GM12865 (cell line): ENCODE measurements around the gene GSTM5.

ENCODE experiments used
- DNase-seq: peaks from one replicate; pipeline ENCODE4 v3.0.0; 2010; ENCODE audit warnings: low read depth
- H3K4me3 ChIP-seq: 2 replicates; pipeline ENCODE4 v1.5.1; 2011; ENCODE audit warnings: mild to moderate bottlenecking, low read depth, low read length, control low read depth
- TF ChIP-seq, protein P1 (sequence below): IDR thresholded peaks from 2 replicates; pipeline ENCODE4 v1.5.1; 2011; ENCODE audit warnings: low read length, control low read depth, low read depth, inconsistent platforms; ENCODE audit not compliant: insufficient read depth; ENCODE audit errors: missing control alignments

Gene GSTM5

DNA sequence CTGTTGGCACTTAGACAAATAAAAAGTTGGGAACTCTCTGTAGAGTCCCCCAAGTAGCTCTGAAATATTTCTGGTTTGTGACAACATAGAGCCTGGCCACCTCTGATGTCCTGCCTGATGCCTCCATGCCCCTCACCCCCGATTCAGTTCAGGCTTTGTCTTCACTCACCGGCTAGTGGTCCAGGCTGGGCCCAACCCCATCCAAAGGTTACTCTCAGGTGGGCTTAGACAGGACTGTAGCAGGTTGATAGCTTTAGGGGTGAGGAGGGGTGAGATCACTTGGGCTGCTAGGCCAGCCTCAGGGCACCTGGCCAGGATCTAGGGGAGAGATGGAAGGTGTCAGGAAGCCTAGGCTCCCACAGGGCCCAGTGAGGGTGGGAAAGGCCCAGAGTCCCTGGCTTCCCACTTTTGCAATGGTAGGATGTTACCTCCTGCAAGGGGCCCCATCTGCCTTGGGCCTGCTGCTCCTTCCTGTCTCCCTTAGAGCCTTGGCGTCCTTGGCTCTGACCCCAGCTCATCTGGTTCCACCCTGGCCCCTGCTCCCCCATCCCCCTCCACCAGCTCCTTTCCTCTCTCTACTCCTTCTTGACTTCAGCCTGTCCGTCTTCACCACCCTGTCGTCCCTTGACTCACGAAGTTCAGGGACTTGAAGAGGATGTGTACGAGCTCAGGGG is 44.9 kb downstream of the GSTM5 start:
- H3K4me3 ChIP-seq = no peak overlapping the region
- TF ChIP-seq, protein P1, sequence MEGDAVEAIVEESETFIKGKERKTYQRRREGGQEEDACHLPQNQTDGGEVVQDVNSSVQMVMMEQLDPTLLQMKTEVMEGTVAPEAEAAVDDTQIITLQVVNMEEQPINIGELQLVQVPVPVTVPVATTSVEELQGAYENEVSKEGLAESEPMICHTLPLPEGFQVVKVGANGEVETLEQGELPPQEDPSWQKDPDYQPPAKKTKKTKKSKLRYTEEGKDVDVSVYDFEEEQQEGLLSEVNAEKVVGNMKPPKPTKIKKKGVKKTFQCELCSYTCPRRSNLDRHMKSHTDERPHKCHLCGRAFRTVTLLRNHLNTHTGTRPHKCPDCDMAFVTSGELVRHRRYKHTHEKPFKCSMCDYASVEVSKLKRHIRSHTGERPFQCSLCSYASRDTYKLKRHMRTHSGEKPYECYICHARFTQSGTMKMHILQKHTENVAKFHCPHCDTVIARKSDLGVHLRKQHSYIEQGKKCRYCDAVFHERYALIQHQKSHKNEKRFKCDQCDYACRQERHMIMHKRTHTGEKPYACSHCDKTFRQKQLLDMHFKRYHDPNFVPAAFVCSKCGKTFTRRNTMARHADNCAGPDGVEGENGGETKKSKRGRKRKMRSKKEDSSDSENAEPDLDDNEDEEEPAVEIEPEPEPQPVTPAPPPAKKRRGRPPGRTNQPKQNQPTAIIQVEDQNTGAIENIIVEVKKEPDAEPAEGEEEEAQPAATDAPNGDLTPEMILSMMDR = no peak
- no peak for DNase-seq

DNA sequence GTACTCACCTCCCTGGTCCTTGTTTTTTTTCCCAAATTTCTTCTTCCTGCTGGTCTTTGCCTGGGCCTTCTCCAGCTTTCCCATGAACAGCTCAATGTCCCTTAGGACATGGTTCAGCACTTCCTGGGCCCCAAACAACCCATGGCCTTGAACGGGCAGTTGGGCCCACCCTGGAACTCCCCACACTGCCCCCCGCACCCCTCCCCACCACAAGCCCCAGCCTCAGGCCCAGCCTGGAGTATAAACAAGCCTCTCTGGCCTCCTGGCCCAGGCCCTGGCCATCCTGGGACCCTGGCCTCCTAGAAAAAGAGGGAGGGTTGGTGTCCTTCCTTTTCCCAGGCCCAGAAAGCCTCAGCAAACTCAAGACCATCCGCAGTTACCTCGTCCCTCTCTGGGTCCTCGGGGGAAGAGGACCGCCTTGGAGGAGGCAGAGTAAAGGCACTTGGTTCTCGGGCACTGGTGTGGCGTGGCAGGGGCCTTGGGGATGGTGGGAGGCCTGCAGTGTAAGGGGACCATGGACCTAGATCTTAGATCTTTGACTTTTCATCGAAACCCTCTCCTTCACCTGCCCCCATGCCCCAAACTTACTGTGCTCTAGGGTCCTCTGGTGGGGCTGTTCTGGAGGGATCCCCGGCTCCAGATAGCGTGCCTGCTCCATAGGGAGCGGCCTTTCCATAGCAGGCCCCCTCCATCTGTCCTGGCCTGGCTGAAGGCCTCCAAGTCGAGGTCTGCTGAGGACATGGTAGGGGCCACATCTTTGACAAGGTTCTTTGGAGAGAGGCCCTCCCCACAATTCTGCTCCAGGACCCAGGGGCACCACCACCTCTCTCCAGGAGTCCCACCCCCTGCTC is 46.1 kb downstream of the GSTM5 start:
- no peak overlapping the region for H3K4me3 ChIP-seq
- TF ChIP-seq, protein P1 = no peak

DNA sequence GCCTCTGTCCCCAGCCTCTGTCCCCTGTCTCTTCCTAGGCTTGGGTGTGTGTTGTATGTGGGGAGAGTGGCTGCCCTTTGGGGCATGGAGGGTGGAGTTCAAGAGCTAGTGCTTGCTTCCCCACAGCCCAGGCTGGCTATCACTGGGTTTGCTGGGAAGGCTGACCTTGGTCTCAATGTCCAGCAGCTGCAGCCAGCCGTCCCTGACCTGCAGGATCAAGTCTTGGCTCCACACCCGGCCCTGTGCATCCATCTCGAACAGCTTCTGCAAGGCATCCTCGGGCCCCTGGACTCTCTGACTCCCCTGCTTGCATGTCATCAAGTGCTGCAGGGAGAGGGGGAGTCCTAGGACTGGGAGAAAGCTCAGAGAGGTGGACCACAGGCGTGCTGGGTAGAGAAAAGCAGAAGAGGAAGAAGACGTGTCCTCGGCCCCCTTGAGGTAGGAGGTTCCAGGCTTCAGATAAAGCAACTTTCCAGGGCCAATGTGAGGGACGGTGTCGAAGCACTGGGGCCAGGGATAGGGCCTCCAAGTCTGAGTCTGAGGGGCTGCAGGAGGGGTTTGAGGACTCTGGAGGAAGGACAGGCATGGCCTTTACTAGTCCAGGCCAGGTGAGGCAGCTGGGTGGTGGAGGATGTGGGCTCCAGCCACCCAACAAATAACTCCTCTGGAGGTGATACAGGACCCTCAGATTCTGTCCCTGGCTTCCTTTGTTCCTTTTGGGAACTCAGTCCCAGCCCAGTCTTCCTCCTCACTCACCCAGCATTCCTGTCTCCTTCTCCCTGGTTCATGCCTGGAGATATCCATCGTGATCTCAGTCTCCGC is 47.7 kb downstream of the GSTM5 start:
- DNase-seq = no peak
- no peak overlapping the region for H3K4me3 ChIP-seq
- TF ChIP-seq, protein P1 = no peak

More for the DNA sequence above, 46.1 kb downstream of the GSTM5 start:
- no peak for DNase-seq

DNA sequence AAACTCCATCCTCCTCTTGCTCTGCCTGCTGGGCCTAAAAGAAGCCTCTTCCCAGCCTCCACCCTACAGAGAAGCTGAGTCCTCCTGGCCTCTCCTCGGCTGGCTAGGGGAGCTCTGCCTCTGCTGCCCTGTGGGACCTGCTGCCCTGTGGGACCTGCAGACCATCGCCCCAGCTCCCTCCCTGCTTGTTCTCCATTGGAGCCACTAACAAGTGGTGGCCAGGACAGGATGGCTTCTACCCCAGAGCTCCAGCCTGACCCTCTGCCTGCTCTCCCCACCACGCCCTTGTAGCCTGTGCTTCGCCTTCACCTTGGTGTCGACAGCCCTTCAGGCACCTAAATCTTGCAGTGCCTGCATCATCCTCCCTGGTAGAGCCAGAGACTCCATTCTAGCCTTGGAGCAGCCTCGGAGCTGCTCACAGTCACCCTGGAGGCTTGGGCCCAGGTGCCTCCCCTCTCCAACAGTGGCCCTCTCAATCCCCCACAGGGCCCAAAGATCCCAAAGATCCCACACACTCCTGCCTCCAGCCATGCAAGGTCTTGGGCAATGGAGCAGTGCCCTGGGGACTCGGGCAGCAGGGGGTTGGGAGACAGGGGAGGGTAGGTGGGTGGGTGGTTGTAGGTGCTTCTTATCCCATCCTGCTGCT is 48.7 kb downstream of the GSTM5 start:
- no peak overlapping the region for H3K4me3 ChIP-seq
- TF ChIP-seq, protein P1 = no peak
- no peak for DNase-seq

DNA sequence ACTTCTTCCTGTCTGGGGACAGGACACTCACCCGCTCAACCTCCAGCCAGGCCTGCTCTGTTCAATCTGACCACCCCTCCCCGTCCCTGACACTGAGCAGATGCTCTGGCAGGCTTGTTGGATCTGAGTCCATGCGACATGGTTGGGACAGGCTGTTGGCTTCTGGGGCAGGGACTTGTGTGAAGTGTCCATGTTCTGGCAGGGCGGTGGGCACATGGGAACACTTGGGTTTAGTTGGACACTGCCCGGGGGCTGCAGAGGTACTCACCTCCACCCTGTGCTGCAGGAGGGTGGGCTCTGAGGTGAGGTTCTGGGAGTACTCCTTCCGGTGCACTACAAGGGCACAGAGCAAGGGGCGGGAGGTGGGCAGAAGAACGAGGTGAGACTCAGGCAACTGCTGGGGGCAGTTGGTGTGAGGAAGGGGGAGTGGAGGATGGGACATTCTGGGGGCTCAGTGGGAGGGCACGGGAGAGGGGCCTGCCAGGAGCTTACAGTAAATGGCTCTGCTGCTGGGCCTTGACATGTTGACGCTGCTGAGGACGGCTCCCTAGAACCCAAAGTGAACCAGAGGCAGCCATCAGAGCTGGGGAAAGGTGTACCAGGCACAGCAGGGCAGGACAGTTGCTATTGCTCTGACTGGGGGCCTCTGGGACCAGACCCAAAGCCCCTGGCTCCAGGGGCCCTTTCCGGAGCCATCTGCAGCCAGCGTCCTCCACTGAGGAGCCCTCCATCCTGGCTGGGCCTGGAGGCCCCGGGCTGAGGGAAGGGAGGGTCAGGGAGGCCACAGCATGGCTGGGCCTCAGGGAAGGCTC is 49.4 kb downstream of the GSTM5 start:
- DNase-seq = no peak
- TF ChIP-seq, protein P1 = no peak
- no peak overlapping the region for H3K4me3 ChIP-seq

DNA sequence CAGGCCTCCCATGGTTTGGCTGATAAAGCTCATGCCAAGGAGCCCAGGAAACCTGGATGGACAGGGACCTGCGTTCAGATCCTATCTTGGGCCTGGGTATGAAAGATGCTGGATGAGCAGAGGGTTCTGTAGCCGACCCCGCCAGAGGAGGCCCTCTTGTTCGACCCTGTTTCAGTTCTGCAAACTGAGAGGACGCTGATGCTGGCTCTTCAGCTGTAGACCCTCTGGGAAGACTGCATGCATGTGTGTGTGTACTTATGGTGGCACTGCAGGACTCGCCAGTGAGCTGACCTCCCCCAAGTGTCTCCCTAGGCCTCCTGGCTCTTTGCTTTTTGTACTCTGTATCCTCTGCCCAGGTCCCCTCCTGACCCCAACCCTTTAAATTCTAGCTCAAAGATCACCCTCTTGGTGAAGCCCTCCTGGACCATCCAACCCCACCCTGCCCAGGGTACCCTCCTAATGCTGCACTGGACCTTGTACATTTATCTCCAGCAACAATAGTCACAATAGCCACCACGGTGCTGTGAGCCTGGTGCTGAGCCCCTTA is 50.1 kb downstream of the GSTM5 start:
- no peak overlapping the region for H3K4me3 ChIP-seq
- DNase-seq = no peak
- TF ChIP-seq, protein P1 = no peak
